Head of caudate nucleus (tissue), 42 donors: Measurements from ENCODE around the gene TIPIN.
"Not testable (repeated sequence)": the region's sequence is repeated elsewhere in the genome, so short reads cannot be mapped to it uniquely, and the experiment has no call there.

ENCODE experiments used
- DNase-seq, 42 donors: peaks; one replicate each; pipeline versions ENCODE4 v3.0.0 to v3.0.0-alpha.2; 2020 to 2021; ENCODE audit warnings: mixed read lengths in 7 of 42
- intact Hi-C: fragments of 100-400 bp; cut with DNase I; formaldehyde crosslinking; loops from one replicate; pipeline ENCODE4 v1.15.0; 2022

Gene TIPIN

GRCh38 chr15:66356359-66357236 is at the start of gene TIPIN:
Gene TIPIN (minus strand): TSS chr15:66356685. CDS start chr15:66352947, 3,738 bp downstream.
- peak; percentile 82 to 96 (median 91) for DNase-seq
- intact Hi-C loops: no loop called here

GRCh38 chr15:66405615-66406014 is 49.1 kb upstream of the TIPIN start:
- DNase-seq: no peak
- intact Hi-C loops: no loop called here

GRCh38 chr15:66405007-66405406 is 48.5 kb upstream of the TIPIN start:
- DNase-seq: peak in 4 of 42 donors; percentile 22 to 56 (median 36)
- intact Hi-C loops: no loop called here

- no peak for DNase-seq
- intact Hi-C loops: no loop called here
Measured at GRCh38 chr15:66404532-66404931, 48.0 kb upstream of the TIPIN start.

- intact Hi-C loops: no loop called here
- DNase-seq: no peak
Measured at GRCh38 chr15:66404122-66404521, 47.6 kb upstream of the TIPIN start.

- peak in 1 of 42 donors; percentile 27 for DNase-seq
- intact Hi-C loops: no loop called here
Measured at GRCh38 chr15:66403323-66403722, 46.8 kb upstream of the TIPIN start.

- intact Hi-C loops: no loop called here
Measured at GRCh38 chr15:66402761-66403284, 46.3 kb upstream of the TIPIN start.

GRCh38 chr15:66401130-66402021 is 44.9 kb upstream of the TIPIN start:
- intact Hi-C loops: no loop called here

More at GRCh38 chr15:66402761-66403284, 46.3 kb upstream of the TIPIN start:
- DNase-seq: no peak

GRCh38 chr15:66400351-66400774 is 43.9 kb upstream of the TIPIN start:
- intact Hi-C loops: no loop called here
- no peak for DNase-seq

More at GRCh38 chr15:66401130-66402021, 44.9 kb upstream of the TIPIN start:
- DNase-seq: peak in 5 of 42 donors; percentile 7 to 52 (median 13)

GRCh38 chr15:66399276-66399675 is 42.8 kb upstream of the TIPIN start:
- intact Hi-C loops: no loop called here
- DNase-seq: no peak

GRCh38 chr15:66394915-66395314 is 38.4 kb upstream of the TIPIN start:
- intact Hi-C loops: no loop called here
- no peak for DNase-seq

GRCh38 chr15:66394472-66394871 is 38.0 kb upstream of the TIPIN start:
- intact Hi-C loops: no loop called here

GRCh38 chr15:66393037-66393436 is 36.6 kb upstream of the TIPIN start:
- intact Hi-C loops, DNase-seq: not testable (repeated sequence)

More at GRCh38 chr15:66394472-66394871, 38.0 kb upstream of the TIPIN start:
- DNase-seq: no peak

GRCh38 chr15:66390678-66391077 is 34.2 kb upstream of the TIPIN start:
- intact Hi-C loops: no loop called here
- peak in 2 of 42 donors; percentile 23 to 40 for DNase-seq

- no peak for DNase-seq
- intact Hi-C loops: no loop called here
Measured at GRCh38 chr15:66389859-66390381, 33.4 kb upstream of the TIPIN start.

- no peak for DNase-seq
- intact Hi-C loops: no loop called here
Measured at GRCh38 chr15:66389098-66389858, 32.8 kb upstream of the TIPIN start.

- DNase-seq: no peak
- intact Hi-C loops: no loop called here
Measured at GRCh38 chr15:66388576-66388975, 32.1 kb upstream of the TIPIN start.

GRCh38 chr15:66388043-66388363 is 31.5 kb upstream of the TIPIN start:
- DNase-seq: no peak
- intact Hi-C loops: no loop called here
